GM12878 (cell line): ENCODE results near the gene LDB3. TPM values are rescaled to one million over a fixed set of nuclear protein-coding genes. Genes with fewer than 3 reads are reported as not detected.

Source experiments
- ATAC-seq: fragments of 200-7000 bp; cut with Tn5 transposase; 3 replicates; pipeline ENCODE4 v1.9.1; 2020; ENCODE audit warnings: mild to moderate bottlenecking, moderate library complexity
- BruUV-seq: library from RNA; stranded (reverse); fragments of 400-500 nt; replicated peaks from 2 replicates; lab custom pipeline; 2021; lab: Mats Ljungman, UMichigan
- CTCF ChIA-PET: fragments of 300-600 bp; sonication (Branson Sonifier 250); formaldehyde crosslinking; extraction: SDS; loops from one replicate; lab custom pipeline; 2021; ENCODE audit warnings: inconsistent platforms; lab: Yijun Ruan, JAX
- POLR2A ChIA-PET: fragments of 350-600 bp; formaldehyde crosslinking; extraction: SDS; loops from one replicate; lab custom pipeline; 2021; ENCODE audit warnings: inconsistent platforms; lab: Charles Lee
- RAD21 ChIA-PET: fragments of 300-600 bp; sonication (Branson Sonifier 250); formaldehyde crosslinking; loops from one replicate; lab custom pipeline; 2023; ENCODE audit warnings: antibody characterized with exemption; ENCODE audit not compliant: unreplicated experiment; lab: Charles Lee
- SMC1A ChIA-PET: fragments of 300-600 bp; sonication (Branson Sonifier 250); formaldehyde crosslinking; loops from one replicate; lab custom pipeline; 2023; ENCODE audit not compliant: unreplicated experiment, uncharacterized antibody; lab: Charles Lee
- DNase-seq: peaks from one replicate; pipeline ENCODE4 v3.0.0-alpha.2; 2011; ENCODE audit warnings: low read depth, low spot score
- FAIRE-seq: peaks from 3 replicates; lab custom pipeline; 2011; peaks lifted over from hg19 to GRCh38; lab: Jason Lieb, UNC
- H2AFZ ChIP-seq: 2 replicates; pipeline ENCODE4 v1.6.0; 2011; ENCODE audit warnings: low read depth, low read length, control low read depth; ENCODE audit not compliant: control insufficient read depth
- H3K27ac ChIP-seq: 2 replicates; pipeline ENCODE4 v1.5.1; 2011; ENCODE audit warnings: control low read depth; ENCODE audit not compliant: control insufficient read depth, insufficient read depth
- H3K27me3 ChIP-seq, 2 experiments: replicated peaks in 1 of 2; 2 replicates each; pipeline versions ENCODE4 v1.6.0 to v1.6.1; 2011; ENCODE audit warnings: low read length in 1 of 2; ENCODE audit not compliant: control insufficient read depth in 2 of 2, insufficient read depth in 2 of 2
- H3K36me3 ChIP-seq, 2 experiments: 2 replicates each; pipeline ENCODE4 v1.5.1; 2011; ENCODE audit warnings: low read length in 1 of 2; ENCODE audit not compliant: control insufficient read depth in 2 of 2, insufficient read depth in 2 of 2
- H3K4me1 ChIP-seq: 2 replicates; pipeline ENCODE4 v1.6.1; 2011; ENCODE audit warnings: mild to moderate bottlenecking, low read length, moderate library complexity, mixed read lengths; ENCODE audit not compliant: control insufficient read depth, insufficient read depth
- H3K4me2 ChIP-seq: 2 replicates; pipeline ENCODE4 v1.6.0; 2011; ENCODE audit warnings: control low read depth; ENCODE audit not compliant: control insufficient read depth, insufficient read depth
- H3K4me3 ChIP-seq: fragments of 200-600 bp; sonication (generic); 2 replicates; pipeline ENCODE4 v1.5.1; 2016
- H3K79me2 ChIP-seq: 2 replicates; pipeline ENCODE4 v1.6.0; 2011; ENCODE audit warnings: low read length; ENCODE audit not compliant: control insufficient read depth, insufficient read depth
- H3K9ac ChIP-seq: 2 replicates; pipeline ENCODE4 v1.8.0; 2011; ENCODE audit warnings: low read length, control low read depth, mixed read lengths; ENCODE audit not compliant: control insufficient read depth, insufficient read depth
- H3K9me3 ChIP-seq: replicated peaks from 3 replicates; pipeline ENCODE4 v1.5.1; 2011; ENCODE audit warnings: mild to moderate bottlenecking, low read length; ENCODE audit not compliant: control insufficient read depth, insufficient read depth
- H4K20me1 ChIP-seq: 2 replicates; pipeline ENCODE4 v1.6.0; 2011; ENCODE audit not compliant: control insufficient read depth, insufficient read depth
- BACH1 ChIP-seq: fragments of 450-650 bp; IDR thresholded peaks from 2 replicates; pipeline ENCODE4 v1.6.1; 2017; ENCODE audit warnings: mild to moderate bottlenecking, borderline replicate concordance
- IKZF2 ChIP-seq, 2 experiments: fragments of 450-650 bp; IDR thresholded peaks; 2 replicates each; pipeline ENCODE4 v1.6.1; 2017; ENCODE audit warnings: mild to moderate bottlenecking in 2 of 2, moderate library complexity in 2 of 2
- JUNB ChIP-seq: IDR thresholded peaks from 2 replicates; pipeline ENCODE4 v1.6.1; 2016; ENCODE audit warnings: antibody characterized with exemption, mild to moderate bottlenecking
- MTA2 ChIP-seq: fragments of 450-650 bp; IDR thresholded peaks from 2 replicates; pipeline ENCODE4 v1.6.1; 2016; ENCODE audit warnings: low read depth, mild to moderate bottlenecking, moderate library complexity
- MYC ChIP-seq: IDR thresholded peaks from 2 replicates; pipeline ENCODE4 v1.6.1; 2011; ENCODE audit warnings: mild to moderate bottlenecking, low read length, moderate library complexity, inconsistent platforms; ENCODE audit not compliant: insufficient read depth, insufficient replicate concordance, insufficient read length, severe bottlenecking
- RB1 ChIP-seq: fragments of 450-650 bp; formaldehyde crosslinking; IDR thresholded peaks from 2 replicates; pipeline ENCODE4 v1.6.1; 2017; ENCODE audit warnings: mild to moderate bottlenecking, borderline replicate concordance
- RFX5 ChIP-seq: IDR thresholded peaks from 2 replicates; pipeline ENCODE4 v1.6.1; 2011; ENCODE audit warnings: low read depth, low read length, improper control_type of control experiment
- TARDBP ChIP-seq: IDR thresholded peaks from 2 replicates; pipeline ENCODE4 v1.6.1; 2016; ENCODE audit warnings: borderline replicate concordance
- WGBS: methylation state at CpG from one replicate; pipeline ENCODE4 v1.1.6; 2016; ENCODE audit warnings: low lambda C conversion rate; ENCODE audit not compliant: insufficient replicate concordance, insufficient coverage; ENCODE audit errors: missing lambda C conversion rate; 5-methylcytosine and 5-hydroxymethylcytosine counted together
- in situ Hi-C: fragments of 300-500 bp; cut with MboI; formaldehyde crosslinking; loops from 9 replicates; pipeline ENCODE4 v1.14.3; 2018; ENCODE audit warnings: mixed read lengths
- intact Hi-C: fragments of 100-400 bp; cut with micrococcal nuclease; formaldehyde crosslinking; loops from one replicate; pipeline ENCODE4 v1.14.2; 2022; ENCODE audit not compliant: unreplicated experiment
- polyA plus RNA-seq, 11 experiments: library from polyadenylated mRNA; depleted of rRNA in 4 of 11; unstranded in 6 of 11; stranded (reverse) in 5 of 11; fragments of >200 nt; fragmentation: Nextera tagmentation in 4 of 11; fragmentation: Illumina TruSeq in 1 of 11; extraction: Ambion mirVana in 4 of 11; extraction: Trizol in 1 of 11; gene quantifications; 1 replicate in 1 of 11; 2 replicates in 10 of 11; pipeline versions ENCODE4 v1.2.1 to v1.2.3, GENCODE V29; 2011 to 2016; ENCODE audit warnings: inconsistent platforms in 2 of 11, missing spikeins in 2 of 11, low read depth in 1 of 11
- total RNA-seq, 4 experiments: library from RNA; depleted of rRNA in 3 of 4; stranded (reverse); fragments of >200 nt in 3 of 4; fragmentation: Illumina TruSeq in 1 of 4; extraction: Trizol in 1 of 4; gene quantifications; 2 replicates each; pipeline versions ENCODE4 v1.2.1 to v1.2.3, GENCODE V29; 2013 to 2021
- TF ChIP-seq, protein P1 (sequence below): fragments of 450-650 bp; IDR thresholded peaks from 2 replicates; pipeline ENCODE4 v1.6.1; 2017; ENCODE audit warnings: mild to moderate bottlenecking
- TF ChIP-seq, protein P2 (sequence below): fragments of 150-350 bp; IDR thresholded peaks from 2 replicates; pipeline ENCODE4 v1.6.1; 2016; ENCODE audit warnings: low read depth, low read length
- TF ChIP-seq, protein P3 (sequence below): fragments of 450-650 bp; formaldehyde crosslinking; IDR thresholded peaks from 2 replicates; pipeline ENCODE4 v1.4.0; 2020; ENCODE audit warnings: mild to moderate bottlenecking, moderate library complexity

Gene LDB3
- total and polyA plus RNA-seq, 10 of the 15 experiments (the other 5 are each of a cell fraction or from before 2014, with no cell fraction given), result 0.02 to 0.07 (median 0.04) TPM; not detected in 1

DNA sequence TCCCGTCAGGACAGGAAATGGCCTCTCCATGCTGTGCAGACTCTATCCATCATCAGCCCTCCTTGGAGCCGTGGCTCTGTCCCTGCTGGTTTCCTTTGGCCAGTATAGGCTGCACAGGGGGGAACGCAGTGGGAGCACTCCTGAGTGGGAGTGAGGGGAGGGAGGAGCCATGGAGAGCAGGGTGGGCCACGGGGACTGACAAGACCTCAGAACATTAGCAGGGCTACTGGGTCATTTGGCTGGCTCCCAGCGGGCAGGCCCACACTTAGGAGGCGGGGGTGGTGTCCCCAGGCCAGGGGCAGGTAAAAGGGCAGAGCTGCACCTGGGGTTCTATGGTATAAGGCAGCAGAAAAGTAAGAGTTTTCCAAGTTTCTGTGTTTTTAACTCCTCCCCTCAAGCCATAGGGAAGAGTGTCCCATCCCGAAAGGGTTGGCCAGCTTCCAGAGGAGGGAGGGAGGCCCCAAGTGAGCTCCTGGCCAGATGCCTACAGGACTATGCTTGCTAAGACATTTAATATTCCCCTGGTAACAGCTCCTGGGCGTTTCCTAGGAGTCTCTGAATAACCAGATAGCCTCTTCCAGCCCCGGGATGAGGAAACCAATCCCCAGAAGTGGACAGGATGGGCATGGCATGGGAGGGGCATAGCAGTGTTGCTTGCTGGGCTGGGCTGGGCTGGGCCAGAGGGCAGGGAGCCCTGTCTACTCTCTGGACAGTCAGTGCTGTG, 19.4 kb upstream of the LDB3 start:
- FAIRE-seq, result no peak
- no peaks in the 10 kb centered on the region; a peak in 1 of 4 replicates for H3K27me3 ChIP-seq
- TF ChIP-seq MTA2 (no peak), TARDBP (no peak), IKZF2 (IDR thresholded peaks at IDR 0.05) (no peak), MYC (no peak), JUNB (no peak), RB1 (no peak), RFX5 (no peak), BACH1 (no peak)
- TF ChIP-seq, protein P1, sequence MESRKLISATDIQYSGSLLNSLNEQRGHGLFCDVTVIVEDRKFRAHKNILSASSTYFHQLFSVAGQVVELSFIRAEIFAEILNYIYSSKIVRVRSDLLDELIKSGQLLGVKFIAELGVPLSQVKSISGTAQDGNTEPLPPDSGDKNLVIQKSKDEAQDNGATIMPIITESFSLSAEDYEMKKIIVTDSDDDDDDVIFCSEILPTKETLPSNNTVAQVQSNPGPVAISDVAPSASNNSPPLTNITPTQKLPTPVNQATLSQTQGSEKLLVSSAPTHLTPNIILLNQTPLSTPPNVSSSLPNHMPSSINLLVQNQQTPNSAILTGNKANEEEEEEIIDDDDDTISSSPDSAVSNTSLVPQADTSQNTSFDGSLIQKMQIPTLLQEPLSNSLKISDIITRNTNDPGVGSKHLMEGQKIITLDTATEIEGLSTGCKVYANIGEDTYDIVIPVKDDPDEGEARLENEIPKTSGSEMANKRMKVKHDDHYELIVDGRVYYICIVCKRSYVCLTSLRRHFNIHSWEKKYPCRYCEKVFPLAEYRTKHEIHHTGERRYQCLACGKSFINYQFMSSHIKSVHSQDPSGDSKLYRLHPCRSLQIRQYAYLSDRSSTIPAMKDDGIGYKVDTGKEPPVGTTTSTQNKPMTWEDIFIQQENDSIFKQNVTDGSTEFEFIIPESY, result no peak
- TF ChIP-seq, protein P2, sequence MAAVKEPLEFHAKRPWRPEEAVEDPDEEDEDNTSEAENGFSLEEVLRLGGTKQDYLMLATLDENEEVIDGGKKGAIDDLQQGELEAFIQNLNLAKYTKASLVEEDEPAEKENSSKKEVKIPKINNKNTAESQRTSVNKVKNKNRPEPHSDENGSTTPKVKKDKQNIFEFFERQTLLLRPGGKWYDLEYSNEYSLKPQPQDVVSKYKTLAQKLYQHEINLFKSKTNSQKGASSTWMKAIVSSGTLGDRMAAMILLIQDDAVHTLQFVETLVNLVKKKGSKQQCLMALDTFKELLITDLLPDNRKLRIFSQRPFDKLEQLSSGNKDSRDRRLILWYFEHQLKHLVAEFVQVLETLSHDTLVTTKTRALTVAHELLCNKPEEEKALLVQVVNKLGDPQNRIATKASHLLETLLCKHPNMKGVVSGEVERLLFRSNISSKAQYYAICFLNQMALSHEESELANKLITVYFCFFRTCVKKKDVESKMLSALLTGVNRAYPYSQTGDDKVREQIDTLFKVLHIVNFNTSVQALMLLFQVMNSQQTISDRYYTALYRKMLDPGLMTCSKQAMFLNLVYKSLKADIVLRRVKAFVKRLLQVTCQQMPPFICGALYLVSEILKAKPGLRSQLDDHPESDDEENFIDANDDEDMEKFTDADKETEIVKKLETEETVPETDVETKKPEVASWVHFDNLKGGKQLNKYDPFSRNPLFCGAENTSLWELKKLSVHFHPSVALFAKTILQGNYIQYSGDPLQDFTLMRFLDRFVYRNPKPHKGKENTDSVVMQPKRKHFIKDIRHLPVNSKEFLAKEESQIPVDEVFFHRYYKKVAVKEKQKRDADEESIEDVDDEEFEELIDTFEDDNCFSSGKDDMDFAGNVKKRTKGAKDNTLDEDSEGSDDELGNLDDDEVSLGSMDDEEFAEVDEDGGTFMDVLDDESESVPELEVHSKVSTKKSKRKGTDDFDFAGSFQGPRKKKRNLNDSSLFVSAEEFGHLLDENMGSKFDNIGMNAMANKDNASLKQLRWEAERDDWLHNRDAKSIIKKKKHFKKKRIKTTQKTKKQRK, result no peak
- TF ChIP-seq, protein P3, sequence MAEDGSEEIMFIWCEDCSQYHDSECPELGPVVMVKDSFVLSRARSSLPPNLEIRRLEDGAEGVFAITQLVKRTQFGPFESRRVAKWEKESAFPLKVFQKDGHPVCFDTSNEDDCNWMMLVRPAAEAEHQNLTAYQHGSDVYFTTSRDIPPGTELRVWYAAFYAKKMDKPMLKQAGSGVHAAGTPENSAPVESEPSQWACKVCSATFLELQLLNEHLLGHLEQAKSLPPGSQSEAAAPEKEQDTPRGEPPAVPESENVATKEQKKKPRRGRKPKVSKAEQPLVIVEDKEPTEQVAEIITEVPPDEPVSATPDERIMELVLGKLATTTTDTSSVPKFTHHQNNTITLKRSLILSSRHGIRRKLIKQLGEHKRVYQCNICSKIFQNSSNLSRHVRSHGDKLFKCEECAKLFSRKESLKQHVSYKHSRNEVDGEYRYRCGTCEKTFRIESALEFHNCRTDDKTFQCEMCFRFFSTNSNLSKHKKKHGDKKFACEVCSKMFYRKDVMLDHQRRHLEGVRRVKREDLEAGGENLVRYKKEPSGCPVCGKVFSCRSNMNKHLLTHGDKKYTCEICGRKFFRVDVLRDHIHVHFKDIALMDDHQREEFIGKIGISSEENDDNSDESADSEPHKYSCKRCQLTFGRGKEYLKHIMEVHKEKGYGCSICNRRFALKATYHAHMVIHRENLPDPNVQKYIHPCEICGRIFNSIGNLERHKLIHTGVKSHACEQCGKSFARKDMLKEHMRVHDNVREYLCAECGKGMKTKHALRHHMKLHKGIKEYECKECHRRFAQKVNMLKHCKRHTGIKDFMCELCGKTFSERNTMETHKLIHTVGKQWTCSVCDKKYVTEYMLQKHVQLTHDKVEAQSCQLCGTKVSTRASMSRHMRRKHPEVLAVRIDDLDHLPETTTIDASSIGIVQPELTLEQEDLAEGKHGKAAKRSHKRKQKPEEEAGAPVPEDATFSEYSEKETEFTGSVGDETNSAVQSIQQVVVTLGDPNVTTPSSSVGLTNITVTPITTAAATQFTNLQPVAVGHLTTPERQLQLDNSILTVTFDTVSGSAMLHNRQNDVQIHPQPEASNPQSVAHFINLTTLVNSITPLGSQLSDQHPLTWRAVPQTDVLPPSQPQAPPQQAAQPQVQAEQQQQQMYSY (CRISPR knock-in tag), result no peak
- H3K4me2 ChIP-seq, result no peak overlapping the region
- intact Hi-C loops, result no loop called here
- no peak overlapping the region for H3K27ac ChIP-seq
- no peak overlapping the region for H2AFZ ChIP-seq
- no peak for DNase-seq
- H3K9ac ChIP-seq, result no peak overlapping the region
- POLR2A ChIA-PET, result interaction anchor here (0.5 kb wide), 1 partner anchor 37 kb away, joined by 3 read pairs; no protein-coding TSS in a partner anchor
- H3K9me3 ChIP-seq, result no peaks in the 10 kb centered on the region
- no peak for ATAC-seq
- no peak overlapping the region for H3K4me3 ChIP-seq
- CTCF ChIA-PET, result interaction anchor here (0.7 kb wide), 1 partner anchor 292 kb away, joined by 3 read pairs; no protein-coding TSS in a partner anchor
- no peaks in the 10 kb centered on the region for H4K20me1 ChIP-seq
- in situ Hi-C loops, result no loop called here
- WGBS, result 19% methylated on average over 9 of the region's 9 CpGs
- no TSS peak for BruUV-seq
- RAD21 ChIA-PET, result no interaction called here
- H3K79me2 ChIP-seq, result no peaks in the 10 kb centered on the region
- no peaks in the 10 kb centered on the region for H3K36me3 ChIP-seq
- SMC1A ChIA-PET, result no interaction called here
- peaks cover 5% of the 10 kb centered on the region for H3K4me1 ChIP-seq
